ENCODE measurements around the gene TSPAN10. TPM values are rescaled to one million over a fixed set of nuclear protein-coding genes. Genes with fewer than 3 reads are reported as not detected.

The TSPAN10 gene
- total RNA-seq, 4 donors from 2014 or later: 0.99 to 9.2 (median 2.5) TPM

DNA sequence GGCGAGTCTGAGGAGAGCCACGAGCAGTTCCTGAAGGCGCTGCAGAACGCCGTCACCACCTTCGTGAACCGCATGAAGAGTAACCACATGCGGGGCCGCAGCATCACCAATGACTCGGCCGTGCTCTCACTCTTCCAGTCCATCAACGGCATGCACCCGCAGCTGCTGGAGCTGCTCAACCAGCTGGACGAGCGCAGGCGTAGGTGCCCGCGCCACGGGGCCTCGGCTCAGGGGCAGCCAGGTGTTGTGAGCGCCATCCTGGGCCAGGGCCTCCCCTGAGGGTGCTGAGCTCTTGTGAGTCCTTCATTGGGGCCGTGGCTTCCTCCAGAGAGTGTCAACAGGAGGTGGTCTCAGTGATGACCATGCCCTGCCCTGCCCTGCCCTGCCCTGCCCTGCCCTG is 58.8 kb downstream of the TSPAN10 start:
- no peaks in the 10 kb centered on the region for H3K27me3 ChIP-seq
- H3K36me3 ChIP-seq: peaks cover 96% of the 10 kb centered on the region
- peaks cover 6% of the 10 kb centered on the region for H3K4me1 ChIP-seq
- no peaks in the 10 kb centered on the region for H3K9me3 ChIP-seq
- TF ChIP-seq, protein P1, sequence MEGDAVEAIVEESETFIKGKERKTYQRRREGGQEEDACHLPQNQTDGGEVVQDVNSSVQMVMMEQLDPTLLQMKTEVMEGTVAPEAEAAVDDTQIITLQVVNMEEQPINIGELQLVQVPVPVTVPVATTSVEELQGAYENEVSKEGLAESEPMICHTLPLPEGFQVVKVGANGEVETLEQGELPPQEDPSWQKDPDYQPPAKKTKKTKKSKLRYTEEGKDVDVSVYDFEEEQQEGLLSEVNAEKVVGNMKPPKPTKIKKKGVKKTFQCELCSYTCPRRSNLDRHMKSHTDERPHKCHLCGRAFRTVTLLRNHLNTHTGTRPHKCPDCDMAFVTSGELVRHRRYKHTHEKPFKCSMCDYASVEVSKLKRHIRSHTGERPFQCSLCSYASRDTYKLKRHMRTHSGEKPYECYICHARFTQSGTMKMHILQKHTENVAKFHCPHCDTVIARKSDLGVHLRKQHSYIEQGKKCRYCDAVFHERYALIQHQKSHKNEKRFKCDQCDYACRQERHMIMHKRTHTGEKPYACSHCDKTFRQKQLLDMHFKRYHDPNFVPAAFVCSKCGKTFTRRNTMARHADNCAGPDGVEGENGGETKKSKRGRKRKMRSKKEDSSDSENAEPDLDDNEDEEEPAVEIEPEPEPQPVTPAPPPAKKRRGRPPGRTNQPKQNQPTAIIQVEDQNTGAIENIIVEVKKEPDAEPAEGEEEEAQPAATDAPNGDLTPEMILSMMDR (IDR thresholded peaks at IDR 0.05): no peak
- no peak overlapping the region for H3K4me3 ChIP-seq
- WGBS: 87% methylated on average over 22 of the region's 22 CpGs
- H3K27ac ChIP-seq: no peak overlapping the region
- no peak for DNase-seq (ENCODE audit: low spot score in 2 of 2)

DNA sequence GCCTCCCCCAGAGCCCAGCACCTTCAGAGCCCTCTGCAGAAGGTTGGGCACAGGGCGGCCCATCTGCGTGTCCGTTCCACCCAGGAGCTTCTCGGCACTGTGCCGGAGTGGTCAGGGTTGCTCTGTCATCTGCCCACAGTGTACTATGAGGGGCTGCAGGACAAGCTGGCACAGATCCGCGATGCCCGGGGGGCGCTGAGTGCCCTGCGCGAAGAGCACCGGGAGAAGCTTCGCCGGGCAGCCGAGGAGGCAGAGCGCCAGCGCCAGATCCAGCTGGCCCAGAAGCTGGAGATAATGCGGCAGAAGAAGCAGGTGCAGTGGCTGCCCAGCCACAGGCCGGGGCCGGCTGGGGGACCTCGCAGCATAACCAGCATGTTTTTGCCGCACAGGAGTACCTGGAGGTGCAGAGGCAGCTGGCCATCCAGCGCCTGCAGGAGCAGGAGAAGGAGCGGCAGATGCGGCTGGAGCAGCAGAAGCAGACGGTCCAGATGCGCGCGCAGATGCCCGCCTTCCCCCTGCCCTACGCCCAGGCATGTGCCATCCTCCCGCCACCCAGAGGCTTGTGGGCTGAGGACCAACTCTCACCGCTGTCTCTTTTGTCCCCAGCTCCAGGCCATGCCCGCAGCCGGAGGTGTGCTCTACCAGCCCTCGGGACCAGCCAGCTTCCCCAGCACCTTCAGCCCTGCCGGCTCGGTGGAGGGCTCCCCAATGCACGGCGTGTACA is 59.4 kb downstream of the TSPAN10 start:
- Histone ChIP-seq H3K27ac (no peak overlapping the region), H3K9me3 (no peaks in the 10 kb centered on the region), H3K4me3 (no peak overlapping the region), H3K27me3 (no peaks in the 10 kb centered on the region), H3K4me1 (peaks cover 11% of the 10 kb centered on the region), H3K36me3 (peaks cover 96% of the 10 kb centered on the region)
- TF ChIP-seq, protein P1 (IDR thresholded peaks at IDR 0.05): no peak
- TF ChIP-seq EP300 (IDR thresholded peaks at IDR 0.05) (no peak), POLR2A (IDR thresholded peaks at IDR 0.05) (no peak), POLR2AphosphoS5 (IDR thresholded peaks at IDR 0.05) (no peak)
- WGBS: 91% methylated on average over 34 of the region's 40 CpGs
- DNase-seq (ENCODE audit: low spot score in 2 of 2): no peak

DNA sequence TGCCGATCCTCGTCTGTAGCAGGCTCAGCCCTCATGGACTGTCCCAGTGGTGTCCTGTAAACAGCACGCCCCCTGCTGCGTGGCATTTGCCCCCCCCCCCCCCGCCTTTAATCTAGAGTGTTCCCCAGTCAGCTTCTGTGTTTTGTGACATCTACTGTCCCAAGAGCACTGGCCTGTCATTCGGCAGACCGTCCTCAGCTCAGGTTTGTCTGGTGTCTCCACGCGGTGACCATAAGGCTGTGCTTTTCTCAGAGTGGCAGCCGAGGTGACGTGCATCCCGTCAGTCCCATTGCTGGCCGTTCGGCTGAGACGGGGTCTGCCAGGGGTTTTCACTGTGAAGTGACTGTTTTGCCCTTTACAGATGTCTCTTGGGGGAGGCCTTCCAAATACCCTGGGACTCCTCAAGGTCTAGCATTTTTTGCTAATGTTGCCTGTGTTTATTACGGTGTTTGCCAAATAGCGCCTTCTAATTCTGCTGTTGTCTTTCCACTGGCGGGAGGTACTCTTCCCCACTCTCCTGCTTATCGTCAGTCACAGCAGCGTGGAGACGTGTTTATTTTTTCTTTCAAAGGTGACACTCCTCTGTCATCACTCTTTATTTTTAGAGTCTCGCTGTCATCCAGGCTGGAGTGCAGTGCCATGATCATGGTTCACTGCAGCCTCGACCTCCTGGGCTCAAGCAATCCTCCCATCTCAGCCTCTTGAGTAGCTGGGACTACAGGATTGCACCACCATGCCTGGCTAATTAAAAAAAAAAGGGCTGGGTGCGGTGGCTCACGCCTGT is 60.5 kb downstream of the TSPAN10 start:
- Histone ChIP-seq H3K4me1 (peaks cover 22% of the 10 kb centered on the region), H3K9me3 (no peaks in the 10 kb centered on the region), H3K4me3 (no peak overlapping the region), H3K27ac (no peak overlapping the region), H3K36me3 (peaks cover 90% of the 10 kb centered on the region), H3K27me3 (no peaks in the 10 kb centered on the region)
- TF ChIP-seq, protein P1 (IDR thresholded peaks at IDR 0.05): no peak
- no peak for TF ChIP-seq POLR2AphosphoS5 (IDR thresholded peaks at IDR 0.05)
- DNase-seq (ENCODE audit: low spot score in 2 of 2): no peak
- WGBS: 77% methylated on average over 19 of the region's 25 CpGs

Other genes starting within 250 kb of the TSPAN10 start
- gene BAHCC1, start 241.7 kb upstream of the TSPAN10 start, total RNA-seq: 10 to 100 TPM in 2 of 4 donors, 1 to 10 TPM in 2; 4.5 to 19.3 (median 12.2) TPM
- 1,000 to 10,000 TPM; 2,659 to 6,485 (median 4,163) TPM for gene ACTG1, start 124.4 kb upstream of the TSPAN10 start, total RNA-seq
- 1 to 10 TPM in 3 of 4 donors, under 1 TPM in 1; 0.52 to 4.7 (median 3.3) TPM for gene FSCN2, start 108.8 kb upstream of the TSPAN10 start, total RNA-seq
- gene FAAP100, start 84.8 kb upstream of the TSPAN10 start, total RNA-seq: 10 to 100 TPM; 33.0 to 44.2 (median 37.7) TPM
- 100 to 1,000 TPM in 1 of 4 donors, 10 to 100 TPM in 3; 77.1 to 115 (median 91.7) TPM for gene NPLOC4, start 84 bp upstream of the TSPAN10 start, total RNA-seq
- gene PDE6G, start 19.3 kb downstream of the TSPAN10 start, total RNA-seq: under 1 TPM in 1 of 4 donors, not detected in 3; 0.53 TPM
- gene OXLD1, start 29.4 kb downstream of the TSPAN10 start, total RNA-seq: 10 to 100 TPM; 39.6 to 68.1 (median 47.6) TPM
- gene CCDC137, start 29.5 kb downstream of the TSPAN10 start, total RNA-seq: 10 to 100 TPM; 14.9 to 29.8 (median 24.5) TPM
- gene ARL16, start 46.6 kb downstream of the TSPAN10 start, total RNA-seq: 10 to 100 TPM; 20.2 to 39.4 (median 36.2) TPM
- gene HGS, start 46.8 kb downstream of the TSPAN10 start, total RNA-seq: 100 to 1,000 TPM in 3 of 4 donors, 10 to 100 TPM in 1; 91.0 to 181 (median 107) TPM
- gene MRPL12, start 66.2 kb downstream of the TSPAN10 start, total RNA-seq: 10 to 100 TPM; 27.6 to 65.7 (median 52.1) TPM
- 10 to 100 TPM; 14.1 to 32.0 (median 16.9) TPM for gene SLC25A10, start 75.1 kb downstream of the TSPAN10 start, total RNA-seq
- 1 to 10 TPM in 2 of 4 donors, under 1 TPM in 2; 0.52 to 3.8 (median 1.3) TPM for gene GCGR, start 167.0 kb downstream of the TSPAN10 start, total RNA-seq
- gene MCRIP1, start 196.1 kb downstream of the TSPAN10 start, total RNA-seq: 10 to 100 TPM; 20.3 to 29.3 (median 27.4) TPM
- 1 to 10 TPM in 1 of 4 donors, not detected in 3; 1.3 TPM for gene PPP1R27, start 197.9 kb downstream of the TSPAN10 start, total RNA-seq
- gene P4HB, start 223.3 kb downstream of the TSPAN10 start, total RNA-seq: 1,000 to 10,000 TPM in 1 of 4 donors, 100 to 1,000 TPM in 3; 521 to 1,041 (median 898) TPM
- gene ARHGDIA, start 234.1 kb downstream of the TSPAN10 start, total RNA-seq: 100 to 1,000 TPM; 157 to 202 (median 180) TPM